Epithelial cell of proximal tubule (primary cell): ENCODE results near the gene PTPRN2. TPM values are rescaled to one million over a fixed set of nuclear protein-coding genes. Genes with fewer than 3 reads are reported as not detected.
"Not testable (repeated sequence)": the region's sequence is repeated elsewhere in the genome, so short reads cannot be mapped to it uniquely, and the experiment has no call there.

ENCODE experiments used
- DNase-seq: peaks from one replicate; pipeline ENCODE4 v3.0.0-alpha.2; 2011; ENCODE audit warnings: low read depth
- H3K4me3 ChIP-seq: 2 replicates; pipeline ENCODE4 v1.5.1; 2011; ENCODE audit warnings: low read depth, mild to moderate bottlenecking, low read length
- total RNA-seq: library from RNA; depleted of rRNA; stranded (reverse); fragments of >200 nt; gene quantifications from 2 replicates; pipeline ENCODE4 v1.2.3, GENCODE V29; 2015
- TF ChIP-seq, protein P1 (sequence below): conservative IDR thresholded peaks from 2 replicates; pipeline ENCODE4 v1.5.1; 2012; ENCODE audit warnings: low read depth, mild to moderate bottlenecking, low read length

Gene PTPRN2
- total RNA-seq, 1 donor from 2014 or later = 2.8 TPM

GRCh38 chr7:158310924-158311666 is 276.5 kb downstream of the PTPRN2 start:
- no peak for DNase-seq
- TF ChIP-seq, protein P1, sequence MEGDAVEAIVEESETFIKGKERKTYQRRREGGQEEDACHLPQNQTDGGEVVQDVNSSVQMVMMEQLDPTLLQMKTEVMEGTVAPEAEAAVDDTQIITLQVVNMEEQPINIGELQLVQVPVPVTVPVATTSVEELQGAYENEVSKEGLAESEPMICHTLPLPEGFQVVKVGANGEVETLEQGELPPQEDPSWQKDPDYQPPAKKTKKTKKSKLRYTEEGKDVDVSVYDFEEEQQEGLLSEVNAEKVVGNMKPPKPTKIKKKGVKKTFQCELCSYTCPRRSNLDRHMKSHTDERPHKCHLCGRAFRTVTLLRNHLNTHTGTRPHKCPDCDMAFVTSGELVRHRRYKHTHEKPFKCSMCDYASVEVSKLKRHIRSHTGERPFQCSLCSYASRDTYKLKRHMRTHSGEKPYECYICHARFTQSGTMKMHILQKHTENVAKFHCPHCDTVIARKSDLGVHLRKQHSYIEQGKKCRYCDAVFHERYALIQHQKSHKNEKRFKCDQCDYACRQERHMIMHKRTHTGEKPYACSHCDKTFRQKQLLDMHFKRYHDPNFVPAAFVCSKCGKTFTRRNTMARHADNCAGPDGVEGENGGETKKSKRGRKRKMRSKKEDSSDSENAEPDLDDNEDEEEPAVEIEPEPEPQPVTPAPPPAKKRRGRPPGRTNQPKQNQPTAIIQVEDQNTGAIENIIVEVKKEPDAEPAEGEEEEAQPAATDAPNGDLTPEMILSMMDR = no peak
- no peak overlapping the region for H3K4me3 ChIP-seq

DNA sequence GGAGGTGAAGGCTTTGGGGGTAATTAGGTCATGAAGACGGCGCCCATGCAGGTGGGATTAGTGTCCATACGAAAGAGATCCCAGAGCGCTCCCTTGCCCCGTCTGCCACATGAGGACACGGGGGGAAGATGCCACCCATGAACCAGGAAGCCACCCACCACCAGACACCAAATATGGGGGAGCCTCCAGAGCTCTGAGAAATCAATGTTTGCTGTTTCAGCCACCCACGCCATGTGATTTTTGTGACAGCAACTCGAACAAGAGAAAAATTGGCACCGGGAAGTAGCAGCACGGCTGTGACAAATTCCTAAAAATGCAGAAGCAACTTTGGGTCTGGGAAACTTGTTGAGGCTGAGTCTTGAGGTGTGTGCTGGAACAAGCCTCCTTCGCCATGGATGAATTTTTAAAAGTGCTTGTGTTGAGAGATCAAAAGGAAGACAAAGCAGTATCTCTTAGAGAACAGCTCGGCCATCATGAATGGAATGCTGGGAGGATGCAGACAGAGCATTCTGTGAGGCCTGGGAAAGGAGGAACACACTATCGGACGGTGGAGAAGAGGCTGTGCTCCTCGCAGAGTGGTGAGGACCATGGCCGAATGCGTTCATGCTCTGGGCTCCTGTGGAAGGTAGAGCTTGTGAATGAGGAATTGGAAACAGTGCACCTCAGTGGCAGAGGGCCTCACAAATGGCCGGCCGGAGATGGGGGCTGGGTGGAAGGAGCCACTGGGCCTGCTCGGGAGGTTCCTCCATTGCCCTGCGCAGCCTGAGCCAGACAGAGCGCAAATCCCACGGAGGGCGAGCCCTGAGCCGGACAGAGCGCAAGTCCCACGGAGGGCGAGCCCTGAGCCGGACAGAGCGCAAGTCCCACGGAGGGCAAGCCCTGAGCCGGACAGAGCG is 277.5 kb downstream of the PTPRN2 start:
- TF ChIP-seq, protein P1 = no peak
- H3K4me3 ChIP-seq = no peak overlapping the region
- no peak for DNase-seq

DNA sequence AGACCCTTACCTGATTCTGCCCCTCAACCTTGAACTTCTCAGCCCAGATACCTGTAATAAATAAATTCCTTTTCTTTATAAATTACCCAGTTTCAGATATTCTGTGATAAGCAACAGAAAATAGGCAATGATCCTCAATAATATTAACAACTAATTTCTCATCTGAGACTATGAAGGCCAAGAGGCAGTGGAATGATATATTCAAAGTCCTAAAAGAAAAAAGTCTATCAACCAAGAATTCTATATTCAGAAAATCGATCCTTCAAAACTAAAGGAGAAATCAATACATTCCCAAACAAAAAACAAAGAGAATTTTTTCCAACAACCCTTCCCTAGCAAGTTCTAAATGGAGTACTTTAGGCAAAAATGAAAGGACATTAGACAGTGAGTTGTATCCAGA is 279.6 kb downstream of the PTPRN2 start:
- TF ChIP-seq, protein P1 = no peak
- no peak for DNase-seq

DNA sequence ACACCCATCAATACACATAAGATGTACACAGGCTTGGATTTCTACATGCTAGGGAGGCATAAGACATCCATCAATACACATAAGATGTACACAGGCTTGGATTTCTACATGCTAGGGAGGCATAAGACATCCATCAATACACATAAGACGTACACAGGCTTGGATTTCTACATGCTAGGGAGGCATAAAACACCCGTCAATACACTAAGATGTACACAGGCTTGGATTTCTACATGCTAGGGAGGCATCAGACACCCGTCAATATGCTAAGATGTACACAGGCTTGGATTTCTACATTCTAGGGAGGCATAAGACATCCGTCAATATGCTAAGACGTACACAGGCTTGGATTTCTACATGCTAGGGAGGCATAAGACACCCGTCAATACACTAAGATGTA is 283.6 kb downstream of the PTPRN2 start:
- DNase-seq, H3K4me3 ChIP-seq: not testable (repeated sequence)

More for the DNA sequence above, 279.6 kb downstream of the PTPRN2 start:
- H3K4me3 ChIP-seq = no peak overlapping the region

- no peak for DNase-seq
- no peak overlapping the region for H3K4me3 ChIP-seq
- TF ChIP-seq, protein P1 = no peak
These were observed 284.5 kb downstream of the PTPRN2 start for GRCh38 chr7:158303121-158303520.

- DNase-seq = no peak
- no peak overlapping the region for H3K4me3 ChIP-seq
- TF ChIP-seq, protein P1 = no peak
These were observed 285.2 kb downstream of the PTPRN2 start for GRCh38 chr7:158302274-158303070.

GRCh38 chr7:158301207-158301606 is 286.4 kb downstream of the PTPRN2 start:
- TF ChIP-seq, protein P1 = no peak
- H3K4me3 ChIP-seq = no peak overlapping the region
- no peak for DNase-seq
